ENCODE data around the gene KMT2C.
"Not testable (repeated sequence)": the region's sequence is repeated elsewhere in the genome, so short reads cannot be mapped to it uniquely, and the experiment has no call there.

Gene KMT2C

GRCh38 chr7:152399344-152399743, 36.5 kb downstream of the KMT2C start:
- DNase-seq = no peak

GRCh38 chr7:152395112-152395511, 40.7 kb downstream of the KMT2C start:
- DNase-seq = no peak

- DNase-seq = not testable (repeated sequence)
These were observed 41.6 kb downstream of the KMT2C start for GRCh38 chr7:152394214-152394613.

- DNase-seq = no peak
These were observed 43.5 kb downstream of the KMT2C start for GRCh38 chr7:152392254-152392653.

- DNase-seq = not testable (repeated sequence)
These were observed 49.6 kb downstream of the KMT2C start for GRCh38 chr7:152386136-152386764.

- DNase-seq = not testable (repeated sequence)
These were observed 51.3 kb downstream of the KMT2C start for GRCh38 chr7:152384235-152385200.

GRCh38 chr7:152383341-152384234, 52.2 kb downstream of the KMT2C start:
- DNase-seq = no peak

- DNase-seq = no peak
These were observed 53.6 kb downstream of the KMT2C start for GRCh38 chr7:152382244-152382643.

GRCh38 chr7:152380931-152381578, 54.7 kb downstream of the KMT2C start:
- DNase-seq = not testable (repeated sequence)

- DNase-seq = not testable (repeated sequence)
These were observed 57.3 kb downstream of the KMT2C start for GRCh38 chr7:152378497-152378896.

GRCh38 chr7:152376716-152377484, 58.9 kb downstream of the KMT2C start:
- not testable (repeated sequence) for DNase-seq

- DNase-seq = no peak
These were observed 65.5 kb downstream of the KMT2C start for GRCh38 chr7:152370297-152370696.

GRCh38 chr7:152369518-152369917, 66.3 kb downstream of the KMT2C start:
- DNase-seq = no peak

GRCh38 chr7:152367170-152367569, 68.6 kb downstream of the KMT2C start:
- DNase-seq = no peak

- DNase-seq = no peak
These were observed 69.1 kb downstream of the KMT2C start for GRCh38 chr7:152366662-152367061.

GRCh38 chr7:152365982-152366603, 69.7 kb downstream of the KMT2C start:
- DNase-seq = no peak

- DNase-seq = no peak
These were observed 72.0 kb downstream of the KMT2C start for GRCh38 chr7:152363798-152364197.

- no peak for DNase-seq
These were observed 73.5 kb downstream of the KMT2C start for GRCh38 chr7:152362128-152362926.

- no peak for DNase-seq
These were observed 80.2 kb downstream of the KMT2C start for GRCh38 chr7:152355474-152356057.

- DNase-seq = no peak
These were observed 81.7 kb downstream of the KMT2C start for GRCh38 chr7:152354061-152354460.

Measured in CD4-positive, alpha-beta T cell treated with Interleukin-4 for 4 hours (primary cell).